HG03457 (cell line): ENCODE results near the gene AEBP1.

Source experiments
- ATAC-seq: cut with Tn5 transposase; IDR thresholded peaks from one replicate; pipeline ENCODE4 v1.9.1; 2021; ENCODE audit warnings: moderate number of reproducible peaks; ENCODE audit not compliant: unreplicated experiment

AEBP1 gene

DNA sequence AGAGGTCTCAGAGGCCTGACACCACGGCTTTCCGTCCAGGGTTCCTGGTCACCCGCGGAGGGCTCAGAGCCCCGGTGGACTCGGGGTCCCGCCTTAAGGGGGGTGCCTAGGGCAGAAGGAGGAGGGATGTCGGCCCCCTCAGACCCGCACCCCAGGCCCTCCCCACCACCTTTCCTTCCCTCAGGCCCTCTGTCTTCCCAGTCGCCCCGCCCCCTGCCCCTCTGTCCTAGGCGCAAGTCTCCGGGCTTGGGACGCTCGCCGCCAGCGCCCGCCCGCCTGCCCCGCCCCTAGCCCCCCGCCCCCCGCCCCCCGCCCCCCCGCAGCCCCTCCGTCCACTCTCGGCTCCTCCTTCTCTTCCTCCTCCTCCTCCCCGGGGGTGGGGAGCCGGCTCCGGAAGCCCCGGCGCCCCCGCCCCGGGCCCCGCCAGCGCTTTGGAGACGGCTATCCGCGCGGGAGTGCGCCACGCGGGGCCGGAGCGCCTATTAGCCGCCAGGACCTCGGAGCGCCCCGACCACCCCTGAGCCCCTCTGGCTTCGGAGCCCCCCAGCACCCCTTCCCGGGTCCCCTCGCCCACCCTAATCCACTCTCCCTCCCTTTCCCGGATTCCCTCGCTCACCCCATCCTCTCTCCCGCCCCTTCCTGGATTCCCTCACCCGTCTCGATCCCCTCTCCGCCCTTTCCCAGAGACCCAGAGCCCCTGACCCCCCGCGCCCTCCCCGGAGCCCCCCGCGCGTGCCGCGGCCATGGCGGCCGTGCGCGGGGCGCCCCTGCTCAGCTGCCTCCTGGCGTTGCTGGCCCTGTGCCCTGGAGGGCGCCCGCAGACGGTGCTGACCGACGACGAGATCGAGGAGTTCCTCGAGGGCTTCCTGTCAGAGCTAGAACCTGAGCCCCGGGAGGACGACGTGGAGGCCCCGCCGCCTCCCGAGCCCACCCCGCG, at the start of gene AEBP1:
Gene AEBP1, plus strand, starts transcription at position 423 of the 937 bp plus-strand sequence. Its CDS starts 321 bp downstream, at position 744.
- ATAC-seq, result no peak

DNA sequence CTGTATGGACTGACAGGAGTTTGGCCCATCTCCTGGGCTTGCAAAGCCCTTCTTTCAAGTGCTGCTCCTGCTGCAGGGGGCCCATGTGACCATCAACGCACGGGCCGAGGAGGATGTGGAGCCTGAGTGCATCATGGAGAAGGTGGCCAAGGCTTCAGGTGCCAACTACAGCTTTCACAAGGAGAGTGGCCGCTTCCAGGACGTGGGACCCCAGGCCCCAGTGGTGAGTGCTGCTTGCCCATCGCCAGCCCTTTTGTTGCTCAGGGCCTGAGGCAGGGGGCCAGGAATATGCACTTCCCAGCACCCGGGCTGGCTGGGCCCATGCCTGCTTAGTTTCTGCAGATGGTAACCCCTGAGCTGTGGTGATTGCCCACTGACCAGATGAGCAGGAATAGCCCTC, 47.5 kb upstream of the AEBP1 start:
- ATAC-seq, result no peak

DNA sequence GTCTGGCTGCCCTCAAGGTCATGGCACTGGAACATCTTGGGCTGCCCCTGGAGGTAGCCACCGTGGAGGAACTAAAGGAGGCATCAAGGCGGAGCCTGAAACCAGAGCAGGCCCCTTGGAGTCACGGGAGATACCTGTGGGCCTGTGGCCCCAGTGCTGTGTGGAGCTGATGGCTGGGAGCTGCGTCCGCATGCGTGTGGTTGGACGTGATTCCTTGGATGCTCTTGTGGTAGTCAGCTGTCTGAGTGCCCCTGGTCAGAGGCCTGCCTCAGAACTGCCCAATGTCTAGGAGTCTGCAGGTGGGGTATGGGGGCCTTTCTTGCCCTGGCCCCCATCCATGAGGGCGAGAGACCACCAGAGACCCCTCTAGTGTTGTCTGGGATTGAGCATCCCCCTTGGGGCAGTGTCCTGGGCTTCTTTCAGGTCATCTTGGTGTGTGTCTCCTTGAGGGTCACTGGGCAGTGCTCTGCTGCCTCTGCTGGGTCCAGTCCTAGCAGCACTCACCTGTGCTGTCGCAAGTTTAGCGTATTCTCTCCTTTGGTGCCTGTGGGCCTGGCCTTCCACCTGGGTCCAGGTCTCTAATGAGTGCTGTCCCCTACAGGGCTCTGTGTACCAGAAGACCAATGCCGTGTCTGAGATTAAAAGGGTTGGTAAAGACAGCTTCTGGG, 46.8 kb upstream of the AEBP1 start:
- ATAC-seq, result no peak

DNA sequence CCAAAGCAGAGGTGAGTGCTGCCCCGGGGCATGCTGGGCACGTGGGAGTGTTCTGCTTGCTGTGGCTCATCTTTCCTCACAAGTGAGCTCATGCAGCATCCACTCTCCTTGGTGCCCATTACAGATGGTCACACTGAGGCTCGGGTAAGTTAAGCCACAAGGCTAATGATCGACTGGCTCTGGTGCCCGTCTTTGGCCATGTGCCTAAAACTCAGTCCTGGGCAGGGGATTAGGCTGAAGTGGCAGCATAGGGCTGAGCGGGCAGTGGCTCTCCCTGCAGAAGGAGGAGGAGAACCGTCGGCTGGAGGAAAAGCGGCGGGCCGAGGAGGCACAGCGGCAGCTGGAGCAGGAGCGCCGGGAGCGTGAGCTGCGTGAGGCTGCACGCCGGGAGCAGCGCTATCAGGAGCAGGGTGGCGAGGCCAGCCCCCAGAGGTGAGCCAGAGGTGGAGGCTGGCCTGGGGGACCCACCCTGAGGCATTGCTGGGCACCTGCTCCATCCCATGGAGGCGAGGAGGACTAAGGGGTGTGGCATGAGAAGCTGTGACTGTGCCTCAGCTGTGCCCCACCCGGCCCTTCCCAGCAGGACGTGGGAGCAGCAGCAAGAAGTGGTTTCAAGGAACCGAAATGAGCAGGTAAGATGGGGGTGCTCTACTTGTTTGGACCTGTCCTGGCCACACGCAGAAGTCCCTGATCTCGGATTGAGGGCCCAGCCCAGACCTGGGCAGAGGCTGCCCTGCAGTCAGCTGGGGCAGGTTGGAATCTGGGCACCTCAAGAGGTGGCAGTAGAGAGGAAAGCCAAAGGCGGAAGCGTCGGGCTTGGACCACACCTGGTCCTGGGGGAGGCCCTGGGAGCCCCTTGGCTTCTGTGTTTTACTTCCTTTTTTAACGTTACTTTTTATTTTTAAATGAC, 46.0 kb upstream of the AEBP1 start:
- no peak for ATAC-seq

DNA sequence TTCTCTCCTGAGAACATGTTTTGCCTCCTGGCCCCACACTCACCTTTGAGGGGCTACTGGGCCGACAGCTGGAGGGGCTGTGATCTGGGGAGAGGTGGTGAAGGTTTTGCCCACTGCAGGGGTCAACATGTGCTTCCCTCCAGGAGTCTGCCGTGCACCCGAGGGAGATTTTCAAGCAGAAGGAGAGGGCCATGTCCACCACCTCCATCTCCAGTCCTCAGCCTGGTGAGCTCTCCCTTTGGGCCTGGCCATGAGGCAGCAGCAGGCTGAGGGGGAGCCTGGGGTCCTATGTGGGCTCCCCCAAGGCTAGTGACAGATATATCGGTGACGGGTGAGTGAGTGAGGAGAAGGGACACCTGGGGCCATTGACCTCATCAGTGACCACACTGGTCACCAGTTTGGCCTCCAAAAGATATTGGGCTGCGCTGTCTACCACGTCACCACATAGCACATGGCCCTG, 45.4 kb upstream of the AEBP1 start:
- no peak for ATAC-seq

DNA sequence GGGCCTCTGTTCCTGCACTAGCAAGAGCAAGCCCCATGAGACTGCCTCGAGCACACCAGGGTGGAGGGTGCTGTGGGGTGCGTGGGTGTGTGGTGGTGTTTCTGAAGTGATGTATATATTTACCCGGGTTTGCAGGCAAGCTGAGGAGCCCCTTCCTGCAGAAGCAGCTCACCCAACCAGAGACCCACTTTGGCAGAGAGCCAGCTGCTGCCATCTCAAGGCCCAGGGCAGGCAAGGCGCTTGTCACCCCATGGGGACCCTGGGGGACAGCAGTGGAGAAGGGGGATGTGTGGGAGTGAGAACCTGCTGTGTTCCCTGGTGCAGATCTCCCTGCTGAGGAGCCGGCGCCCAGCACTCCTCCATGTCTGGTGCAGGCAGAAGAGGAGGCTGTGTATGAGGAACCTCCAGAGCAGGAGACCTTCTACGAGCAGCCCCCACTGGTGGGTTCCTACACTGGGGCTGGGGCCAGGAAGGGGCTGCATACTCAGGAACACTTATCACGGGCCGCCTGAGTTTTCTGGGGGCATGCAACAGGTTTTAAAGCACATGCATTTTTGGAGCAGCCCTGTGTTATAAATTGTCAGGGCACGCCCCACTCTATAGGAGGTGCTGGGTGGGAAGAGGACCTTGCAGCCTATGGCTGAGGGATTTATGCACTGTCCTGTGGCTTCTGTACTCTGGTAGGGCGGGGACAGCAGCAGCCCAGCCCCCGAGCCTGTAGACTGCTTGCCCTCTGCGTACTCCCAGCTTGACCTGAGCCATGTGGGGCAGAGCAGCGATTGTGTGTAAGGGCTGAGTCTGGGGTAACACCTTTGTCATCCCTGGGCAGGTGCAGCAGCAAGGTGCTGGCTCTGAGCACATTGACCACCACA, 44.7 kb upstream of the AEBP1 start:
- no peak for ATAC-seq

DNA sequence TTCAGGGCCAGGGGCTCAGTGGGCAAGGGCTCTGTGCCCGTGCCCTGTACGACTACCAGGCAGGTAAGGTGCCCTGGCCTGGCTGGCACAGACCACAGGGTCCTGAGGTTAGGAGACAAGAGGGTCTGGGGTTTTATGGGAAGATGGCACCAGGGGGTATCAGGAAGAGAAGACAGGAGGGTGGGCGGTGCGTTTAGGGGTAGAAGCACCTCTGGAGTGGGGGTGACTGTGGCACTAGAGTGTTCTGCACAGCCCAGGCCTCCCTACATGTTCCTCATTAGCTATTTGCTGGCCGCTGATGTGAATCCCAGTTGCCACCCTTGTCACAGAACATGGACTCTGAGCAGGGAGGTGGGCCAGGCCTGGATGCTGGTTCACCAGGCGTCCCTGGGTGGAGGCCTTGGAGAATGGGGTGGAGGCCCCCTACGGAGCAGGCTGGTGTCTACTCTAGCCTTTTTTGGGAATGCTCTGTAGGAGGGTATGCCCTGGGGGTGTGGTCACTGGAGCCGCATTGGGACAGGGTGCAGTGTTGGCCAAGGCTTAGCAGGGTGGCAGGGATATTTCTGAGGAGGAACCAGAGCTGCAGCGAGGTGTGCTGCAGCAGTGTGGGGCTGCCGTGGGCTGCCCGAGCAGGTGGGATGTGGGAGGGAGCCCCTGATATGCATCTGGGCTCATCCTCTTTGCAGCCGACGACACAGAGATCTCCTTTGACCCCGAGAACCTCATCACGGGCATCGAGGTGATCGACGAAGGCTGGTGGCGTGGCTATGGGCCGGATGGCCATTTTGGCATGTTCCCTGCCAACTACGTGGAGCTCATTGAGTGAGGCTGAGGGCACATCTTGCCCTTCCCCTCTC, 43.8 kb upstream of the AEBP1 start:
- ATAC-seq, result no peak

DNA sequence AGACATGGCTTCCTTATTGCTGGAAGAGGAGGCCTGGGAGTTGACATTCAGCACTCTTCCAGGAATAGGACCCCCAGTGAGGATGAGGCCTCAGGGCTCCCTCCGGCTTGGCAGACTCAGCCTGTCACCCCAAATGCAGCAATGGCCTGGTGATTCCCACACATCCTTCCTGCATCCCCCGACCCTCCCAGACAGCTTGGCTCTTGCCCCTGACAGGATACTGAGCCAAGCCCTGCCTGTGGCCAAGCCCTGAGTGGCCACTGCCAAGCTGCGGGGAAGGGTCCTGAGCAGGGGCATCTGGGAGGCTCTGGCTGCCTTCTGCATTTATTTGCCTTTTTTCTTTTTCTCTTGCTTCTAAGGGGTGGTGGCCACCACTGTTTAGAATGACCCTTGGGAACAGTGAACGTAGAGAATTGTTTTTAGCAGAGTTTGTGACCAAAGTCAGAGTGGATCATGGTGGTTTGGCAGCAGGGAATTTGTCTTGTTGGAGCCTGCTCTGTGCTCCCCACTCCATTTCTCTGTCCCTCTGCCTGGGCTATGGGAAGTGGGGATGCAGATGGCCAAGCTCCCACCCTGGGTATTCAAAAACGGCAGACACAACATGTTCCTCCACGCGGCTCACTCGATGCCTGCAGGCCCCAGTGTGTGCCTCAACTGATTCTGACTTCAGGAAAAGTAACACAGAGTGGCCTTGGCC, 43.0 kb upstream of the AEBP1 start:
- no peak for ATAC-seq

DNA sequence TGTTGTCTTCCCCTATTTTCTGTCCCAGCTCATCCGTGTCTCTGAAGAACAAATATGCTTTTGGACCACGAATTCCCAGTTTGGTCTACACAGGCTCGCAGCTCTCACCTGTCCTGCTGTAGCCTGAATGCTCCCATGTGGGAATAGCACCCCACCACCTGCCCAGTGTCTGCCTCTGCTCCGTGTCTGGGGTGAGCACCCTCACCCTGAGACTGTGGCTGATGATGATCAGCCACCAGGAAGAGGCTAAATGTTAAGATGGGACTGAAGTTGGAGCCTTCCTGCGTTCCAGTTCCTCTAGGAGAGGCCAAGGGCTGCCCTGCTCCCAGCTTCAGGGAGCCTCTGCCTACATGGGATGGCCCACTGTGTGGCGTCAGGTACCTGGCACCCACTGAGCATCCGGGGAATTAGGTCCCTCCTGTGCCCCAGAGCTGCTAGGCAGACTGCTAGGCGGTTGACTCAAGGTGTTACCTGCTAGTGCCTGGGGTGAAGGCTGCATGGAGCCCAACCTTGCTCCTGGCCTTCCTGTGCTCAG, 42.4 kb upstream of the AEBP1 start:
- ATAC-seq, result no peak

DNA sequence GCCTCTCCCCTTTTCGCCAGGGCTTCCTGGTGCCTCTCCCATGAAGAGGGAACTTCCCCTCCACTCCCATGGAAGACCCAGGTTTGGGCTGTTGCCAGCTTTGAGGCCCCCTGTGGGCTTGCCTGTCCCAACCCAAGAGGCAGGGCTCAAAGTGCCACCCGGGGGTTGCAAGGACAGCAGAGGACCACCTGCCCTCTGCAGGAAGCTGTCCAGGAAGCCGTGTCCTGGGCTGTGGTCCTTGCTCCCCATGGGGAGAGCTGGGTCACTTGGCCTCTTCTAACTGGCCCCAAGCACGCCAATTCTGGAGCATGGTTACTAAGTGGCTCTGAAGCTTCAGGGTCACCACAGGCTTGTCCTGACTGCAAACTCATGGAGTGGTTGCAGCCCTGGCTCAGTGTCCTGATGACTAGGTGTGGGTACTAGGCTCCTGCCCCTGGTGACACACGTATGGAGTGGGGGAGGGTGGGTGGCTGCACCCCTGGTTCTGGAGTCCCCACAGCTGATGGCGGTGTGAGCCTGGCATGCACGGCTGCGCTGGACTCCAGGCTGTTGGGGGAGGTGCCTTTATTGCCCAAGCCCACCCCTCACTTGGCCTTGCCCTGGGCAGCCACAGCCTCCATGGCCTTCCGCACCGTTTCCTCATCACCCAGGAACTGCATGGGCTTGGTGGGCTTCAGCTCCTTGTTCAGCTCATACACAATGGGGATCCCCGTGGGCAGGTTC, 41.8 kb upstream of the AEBP1 start:
- no peak for ATAC-seq

DNA sequence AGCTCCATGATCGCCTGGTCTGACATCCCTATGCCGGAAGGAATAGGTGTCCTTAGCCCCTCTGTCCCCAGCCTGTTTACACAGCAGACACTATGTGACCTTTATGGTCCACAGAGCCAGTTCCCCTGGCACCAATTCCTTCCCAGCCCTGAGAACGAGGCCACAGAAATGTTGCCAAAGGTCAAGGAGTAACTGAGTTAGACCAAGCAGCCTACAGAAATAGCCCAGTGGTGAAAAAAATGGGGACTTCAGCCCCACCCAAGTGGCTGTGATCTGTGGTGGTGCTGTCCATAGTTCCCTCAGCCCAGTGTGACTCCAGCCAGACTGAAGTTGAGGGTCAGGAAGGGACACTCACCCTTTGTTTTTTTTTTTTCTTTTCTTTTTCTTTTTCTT, 41.2 kb upstream of the AEBP1 start:
- no peak for ATAC-seq

DNA sequence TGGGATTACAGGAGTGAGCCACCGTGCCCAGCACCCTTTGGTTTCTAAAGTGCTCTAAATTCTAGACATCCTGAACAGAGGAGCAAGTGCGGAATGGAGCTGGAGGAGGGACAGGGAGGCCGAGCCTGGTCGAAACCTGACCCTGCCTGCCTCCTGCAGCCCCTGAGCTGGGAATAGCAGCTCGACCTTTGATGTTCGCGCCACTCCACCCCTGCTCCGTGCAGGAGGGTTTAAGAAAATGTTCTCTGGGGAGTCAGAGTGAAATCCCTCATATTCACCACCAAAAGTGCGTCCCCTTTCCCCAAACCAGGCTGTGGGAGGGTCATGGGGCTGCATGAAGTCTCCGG, 40.6 kb upstream of the AEBP1 start:
- no peak for ATAC-seq

DNA sequence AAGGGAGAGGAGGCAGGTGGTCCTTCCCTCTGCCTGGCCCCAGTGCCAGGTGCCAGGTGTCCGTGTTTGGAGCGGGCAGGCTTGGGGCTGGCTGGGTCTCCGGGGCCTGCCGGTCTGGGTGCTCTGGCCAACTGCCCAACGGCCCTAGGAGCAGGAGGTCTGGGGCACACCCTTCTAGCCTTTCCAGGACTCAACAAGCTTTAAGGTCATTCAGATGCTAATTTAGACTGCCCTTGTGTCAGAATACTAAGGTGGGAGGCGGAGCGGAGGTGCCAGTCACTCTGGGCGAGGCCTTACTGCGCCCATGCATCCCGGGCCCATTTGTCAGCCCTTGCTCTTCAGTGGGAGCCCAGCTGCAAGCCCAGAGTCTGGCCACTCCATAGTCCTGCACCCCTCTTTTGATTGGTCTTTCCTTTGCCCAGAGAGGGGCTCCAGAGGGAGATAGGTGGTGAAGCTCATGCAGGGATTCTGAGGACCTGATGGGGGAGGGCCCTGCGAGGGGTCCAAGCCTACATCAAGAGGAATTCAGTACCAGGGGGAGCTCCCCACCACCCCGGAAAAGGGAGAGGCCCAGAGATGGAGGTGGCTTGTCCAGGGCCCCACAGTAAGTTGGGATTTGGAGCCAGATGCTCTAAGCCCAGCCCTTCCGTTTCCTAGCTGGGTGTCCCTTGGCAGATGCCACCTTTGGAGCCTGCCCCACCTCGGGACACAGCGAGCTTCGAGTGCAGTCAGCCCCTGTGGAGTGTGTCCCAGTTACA, 40.1 kb upstream of the AEBP1 start:
- ATAC-seq, result no peak

DNA sequence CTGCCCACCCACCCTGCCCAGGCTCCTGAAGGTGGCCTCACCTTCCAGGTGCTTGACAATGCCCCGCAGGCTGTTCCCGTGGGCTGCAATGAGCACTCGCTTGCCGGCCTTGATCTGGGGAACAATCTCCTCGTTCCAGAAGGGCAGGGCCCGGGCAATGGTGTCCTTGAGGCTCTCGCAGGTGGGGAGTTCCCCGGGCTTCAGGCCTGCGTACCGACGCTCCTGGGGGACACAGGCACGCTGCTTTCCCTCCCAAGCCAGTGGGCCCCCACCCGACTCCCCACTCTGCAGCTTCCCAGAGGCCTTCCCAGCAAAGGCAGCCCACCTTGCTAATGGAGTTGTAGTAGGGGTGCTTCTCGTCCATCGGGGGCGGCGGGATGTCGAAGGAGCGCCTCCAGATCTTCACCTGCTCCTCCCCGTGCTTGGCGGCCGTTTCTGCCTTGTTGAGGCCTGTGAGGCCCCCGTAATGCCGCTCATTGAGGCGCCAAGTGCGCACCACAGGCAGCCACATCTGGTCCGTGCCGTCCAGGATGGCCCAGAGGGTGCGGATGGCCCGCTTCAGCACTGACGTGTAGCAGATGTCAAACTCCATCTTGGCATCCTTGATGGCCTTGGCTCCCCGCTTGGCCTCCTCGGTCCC, 39.2 kb upstream of the AEBP1 start:
- no peak for ATAC-seq

DNA sequence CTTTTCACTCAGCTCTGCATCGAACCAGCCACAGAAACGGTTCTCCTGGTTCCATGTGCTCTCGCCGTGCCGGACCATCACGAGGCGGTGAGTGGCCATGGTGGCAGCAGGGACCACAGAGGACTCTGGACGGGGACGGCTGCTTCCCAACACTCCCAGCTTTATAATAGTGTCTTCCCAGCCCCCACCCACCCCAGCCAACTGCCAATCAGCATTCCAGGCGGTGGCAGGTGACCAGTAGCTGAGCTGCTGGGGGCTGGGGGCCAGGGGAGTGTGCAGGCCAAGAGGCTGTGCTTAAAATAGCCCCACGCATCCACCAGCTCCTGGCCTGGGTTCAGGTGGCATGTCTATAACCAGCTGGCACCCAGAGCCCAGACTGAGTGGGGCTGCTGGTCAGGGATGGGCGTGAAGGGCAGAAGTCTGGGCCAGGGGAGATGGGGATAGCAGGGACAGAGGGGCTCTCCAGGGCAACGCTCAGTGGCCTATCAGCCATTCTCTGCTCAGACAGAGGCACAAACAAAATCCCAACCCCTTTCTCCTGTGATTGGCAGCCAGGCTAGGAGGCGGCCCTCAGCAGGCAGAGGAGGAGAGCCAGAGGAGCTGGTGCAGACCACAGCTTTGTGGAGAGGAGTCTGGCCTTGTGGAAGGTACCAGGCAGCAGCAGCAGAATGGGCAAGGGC, 38.6 kb upstream of the AEBP1 start, which contains the start of gene PGAM2:
Gene PGAM2, minus strand, starts transcription at position 137 of the 680 bp plus-strand sequence. Its CDS starts 38 bp downstream, at position 99.
- ATAC-seq, result no peak

DNA sequence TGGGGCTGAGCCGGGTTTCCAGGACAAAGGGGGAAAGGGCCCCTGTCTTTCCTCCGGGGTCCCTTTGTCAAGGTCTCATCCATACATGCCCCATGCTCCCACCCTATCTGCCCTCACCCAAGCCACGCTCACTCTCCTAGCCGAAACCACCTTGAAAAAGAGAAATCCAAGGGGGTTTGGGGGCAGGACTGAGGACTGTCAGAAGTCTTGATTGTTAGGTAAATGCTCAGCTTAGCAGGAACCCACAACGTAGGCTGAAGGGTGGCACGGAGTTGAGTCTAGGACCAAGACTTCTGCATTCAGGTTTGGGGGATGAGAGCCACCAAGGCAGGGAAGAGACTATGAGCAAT, 38.1 kb upstream of the AEBP1 start:
- no peak for ATAC-seq
